ENCODE measurements around the gene EHMT1.
A peak's percentile ranks its signal among the peaks of the same experiment; 100 is the strongest.
"Not testable (repeated sequence)": the region's sequence is repeated elsewhere in the genome, so short reads cannot be mapped to it uniquely, and the experiment has no call there.

EHMT1 gene

GRCh38 chr9:137809726-137810450 lies 191.1 kb downstream of the EHMT1 start:
- not testable (repeated sequence) for DNase-seq (ENCODE audit: low read depth)

DNA sequence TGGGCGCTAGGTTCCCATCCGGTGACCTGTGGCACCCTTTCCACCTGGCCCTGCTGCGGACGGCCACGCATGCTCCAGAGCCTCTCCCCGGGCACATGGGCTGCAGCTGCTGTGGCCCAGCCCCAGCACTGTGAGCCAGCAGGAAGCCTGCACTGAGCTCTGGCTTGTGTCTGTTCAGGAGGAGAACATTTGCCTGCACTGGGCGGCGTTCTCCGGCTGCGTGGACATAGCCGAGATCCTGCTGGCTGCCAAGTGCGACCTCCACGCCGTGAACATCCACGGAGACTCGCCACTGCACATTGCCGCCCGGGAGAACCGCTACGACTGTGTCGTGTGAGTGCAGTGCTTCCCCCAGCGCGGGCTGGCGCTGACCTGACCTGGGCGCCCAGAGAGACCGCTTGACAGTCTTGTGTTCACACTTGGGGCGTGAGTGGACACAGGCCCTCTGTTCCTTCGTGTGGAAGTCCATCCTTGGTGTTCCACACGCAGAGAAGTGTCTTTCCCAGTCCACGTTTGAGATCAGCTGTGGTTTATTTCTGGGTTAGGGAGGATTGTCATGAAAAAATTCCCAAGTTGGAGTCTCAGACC lies 192.6 kb downstream of the EHMT1 start:
- DNase-seq (ENCODE audit: low read depth): no peak

GRCh38 chr9:137812356-137813023 lies 193.7 kb downstream of the EHMT1 start:
- no peak for DNase-seq (ENCODE audit: low read depth)

DNA sequence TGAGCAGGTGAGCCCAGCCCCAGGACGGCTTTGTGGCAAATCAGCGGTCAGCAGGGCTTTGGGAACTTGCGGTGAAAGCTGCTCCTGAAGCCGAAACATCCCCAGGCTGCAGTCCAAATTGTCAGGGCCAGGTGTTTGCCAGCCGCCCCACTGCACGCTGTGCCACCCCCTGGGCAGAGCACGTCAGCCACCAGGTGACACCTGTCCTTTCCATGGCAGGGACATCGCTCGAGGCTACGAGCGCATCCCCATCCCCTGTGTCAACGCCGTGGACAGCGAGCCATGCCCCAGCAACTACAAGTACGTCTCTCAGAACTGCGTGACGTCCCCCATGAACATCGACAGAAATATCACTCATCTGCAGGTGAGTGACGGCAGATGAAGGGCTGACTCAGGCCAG lies 194.4 kb downstream of the EHMT1 start:
- no peak for DNase-seq (ENCODE audit: low read depth)

GRCh38 chr9:137813651-137814415 lies 195.0 kb downstream of the EHMT1 start:
- no peak for DNase-seq (ENCODE audit: low read depth)

DNA sequence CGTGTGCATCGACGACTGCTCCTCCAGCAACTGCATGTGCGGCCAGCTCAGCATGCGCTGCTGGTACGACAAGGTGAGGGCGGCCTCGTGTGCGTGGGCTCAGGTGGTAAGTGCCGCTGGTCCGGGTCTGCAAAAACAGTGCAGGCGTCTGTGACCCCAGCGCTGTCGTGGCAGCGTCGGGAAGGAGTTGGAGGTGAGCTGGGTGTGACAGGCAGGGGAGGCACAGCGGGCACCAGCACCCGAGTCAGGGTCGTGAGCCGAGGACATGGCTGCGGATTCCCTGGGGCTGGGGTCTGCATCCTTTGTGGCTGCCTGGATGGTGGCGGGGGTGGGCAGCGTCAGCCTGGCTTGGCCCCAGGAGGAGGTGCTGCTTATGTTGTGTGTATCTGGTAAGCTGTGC lies 195.6 kb downstream of the EHMT1 start:
- no peak for DNase-seq (ENCODE audit: low read depth)

- no peak for DNase-seq (ENCODE audit: low read depth)
Measured at GRCh38 chr9:137814841-137815240, 196.0 kb downstream of the EHMT1 start.

DNA sequence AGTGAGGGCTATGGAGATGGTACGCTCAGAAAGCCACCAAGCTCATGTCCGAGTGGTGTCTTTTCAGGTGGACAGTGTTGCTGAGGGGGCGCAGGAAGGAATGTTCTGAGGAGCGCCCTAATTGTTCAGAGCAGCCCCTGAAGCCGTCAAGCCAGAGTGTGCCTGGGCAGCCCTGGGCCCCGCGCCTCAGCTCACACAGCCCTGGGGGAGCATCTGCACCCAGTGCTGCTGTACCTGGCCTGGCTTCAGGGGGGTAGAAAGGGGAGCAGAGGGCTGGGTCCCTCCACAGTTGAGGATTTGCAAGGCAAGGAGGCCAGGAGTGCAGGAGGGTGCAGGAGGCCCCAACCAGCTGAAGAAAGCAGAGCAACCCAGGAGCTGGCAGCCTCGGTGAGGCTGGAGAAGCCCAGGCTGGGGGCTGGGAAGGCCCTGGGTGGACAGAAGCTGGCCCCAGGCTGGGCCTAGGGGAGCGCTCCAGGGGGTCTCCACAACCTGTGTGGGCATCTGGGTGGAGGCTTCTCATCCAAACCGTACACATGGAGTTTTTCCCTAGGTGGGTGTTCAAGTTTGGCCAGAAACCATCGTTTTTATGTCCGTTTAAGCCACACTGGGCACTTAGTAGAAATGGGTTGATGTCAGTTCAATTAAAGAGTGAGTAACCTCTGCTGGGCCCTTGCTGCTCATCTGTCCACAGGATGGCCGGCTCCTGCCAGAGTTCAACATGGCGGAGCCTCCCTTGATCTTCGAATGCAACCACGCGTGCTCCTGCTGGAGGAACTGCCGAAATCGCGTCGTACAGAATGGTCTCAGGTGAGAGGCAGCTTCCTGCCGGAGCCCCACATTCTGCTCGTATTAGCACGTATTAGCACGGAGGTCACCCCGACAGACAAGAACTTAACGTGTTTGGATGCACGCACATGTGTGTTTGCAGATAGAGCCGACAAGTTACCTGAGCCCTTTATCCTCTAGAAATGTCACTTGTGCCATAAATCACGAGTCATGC lies 196.8 kb downstream of the EHMT1 start:
- no peak for DNase-seq (ENCODE audit: low read depth)

DNA sequence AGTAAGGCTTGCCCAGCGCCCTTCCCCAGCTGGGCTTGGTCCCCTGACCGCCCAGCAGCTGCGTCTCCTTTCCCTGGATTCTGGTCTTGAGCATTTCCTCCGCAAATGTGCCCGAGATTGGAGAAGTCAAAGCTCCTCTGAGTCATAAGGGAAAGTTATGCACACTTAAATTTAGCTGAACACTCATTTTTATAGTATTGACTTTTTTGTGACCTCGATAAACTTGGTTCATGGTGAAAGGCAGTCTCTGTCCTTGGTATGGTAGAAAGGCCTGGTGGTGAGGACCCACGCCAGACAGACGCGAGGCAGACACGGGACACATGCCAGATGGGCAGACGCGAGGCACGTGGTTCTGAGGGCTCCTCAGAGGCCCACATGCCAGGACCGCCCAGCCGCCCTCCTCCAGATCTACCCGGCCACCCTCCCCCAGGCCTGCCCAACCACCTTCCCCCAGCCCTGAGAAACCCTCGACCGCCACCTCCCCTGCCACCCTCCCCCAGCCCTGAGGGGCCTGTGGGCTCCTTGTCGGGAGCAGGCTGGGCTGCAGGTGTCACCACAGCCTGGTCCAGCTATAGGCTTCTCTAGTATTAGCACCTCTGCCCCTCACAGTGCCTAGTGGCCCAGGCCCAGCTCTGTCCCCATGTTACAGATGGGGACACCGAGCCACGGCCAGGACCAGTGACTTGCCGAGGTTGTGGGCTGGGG lies 197.9 kb downstream of the EHMT1 start:
- no peak for DNase-seq (ENCODE audit: low read depth)

DNA sequence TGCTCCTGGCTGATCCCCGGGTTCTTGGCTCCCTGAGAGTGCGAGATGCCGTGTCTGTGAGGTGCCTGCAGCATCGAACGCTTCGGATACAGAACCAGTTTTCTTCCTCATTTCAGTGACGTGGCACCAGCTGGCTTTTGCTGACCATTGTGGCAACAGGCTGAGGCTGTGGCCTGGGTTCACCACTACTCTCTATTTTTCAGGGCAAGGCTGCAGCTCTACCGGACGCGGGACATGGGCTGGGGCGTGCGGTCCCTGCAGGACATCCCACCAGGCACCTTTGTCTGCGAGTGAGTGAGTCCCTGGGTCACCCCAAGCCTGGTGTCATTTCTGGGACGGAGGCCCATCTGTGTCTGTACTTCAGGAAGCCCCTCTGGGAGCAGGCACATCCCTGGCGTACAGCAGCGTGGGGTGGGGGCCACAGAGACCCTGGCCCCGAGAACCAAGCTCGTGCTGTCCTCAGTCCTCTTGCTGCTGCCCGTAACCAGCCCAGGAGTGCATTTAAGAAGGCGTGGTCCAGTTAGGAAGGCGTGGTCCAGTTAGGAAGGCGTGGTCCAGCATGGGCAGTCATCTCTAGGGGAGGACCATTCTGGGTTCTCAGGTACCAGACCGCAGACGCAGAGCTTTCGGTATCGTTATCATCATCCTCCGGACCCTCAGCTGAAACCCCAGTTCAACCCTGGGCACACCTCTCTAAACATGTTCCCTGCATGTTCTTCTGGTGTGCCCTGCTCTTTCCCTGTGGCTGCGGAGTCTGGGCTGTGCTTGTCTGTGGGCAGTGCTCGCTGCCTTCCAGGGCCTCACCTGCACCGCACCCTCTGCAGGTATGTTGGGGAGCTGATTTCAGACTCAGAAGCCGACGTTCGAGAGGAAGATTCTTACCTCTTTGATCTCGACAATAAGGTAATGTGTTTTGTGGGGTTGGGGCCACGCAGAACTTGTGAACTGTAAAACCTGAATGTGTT lies 198.7 kb downstream of the EHMT1 start:
- no peak for DNase-seq (ENCODE audit: low read depth)

DNA sequence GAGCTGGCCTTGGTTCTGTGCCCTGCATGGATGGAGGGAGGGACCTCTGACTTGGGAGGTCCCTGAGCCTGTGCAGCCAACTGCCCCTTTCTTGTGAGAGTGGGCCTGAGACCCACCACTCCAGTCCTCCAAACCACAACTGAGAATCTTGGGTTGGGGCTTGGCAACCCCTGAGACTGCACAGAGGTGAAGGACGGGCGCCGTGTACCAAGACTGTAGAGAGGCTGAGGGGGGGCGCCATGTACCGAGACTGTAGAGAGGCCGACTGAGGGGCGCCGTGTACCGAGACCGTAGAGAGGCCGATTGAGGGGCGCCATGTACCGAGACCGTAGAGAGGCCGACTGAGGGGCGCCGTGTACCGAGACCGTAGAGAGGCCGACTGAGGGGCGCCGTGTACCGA lies 199.5 kb downstream of the EHMT1 start:
- no peak for DNase-seq (ENCODE audit: low read depth)

- DNase-seq (ENCODE audit: low read depth): no peak
Measured at GRCh38 chr9:137820161-137820855, 201.5 kb downstream of the EHMT1 start.

DNA sequence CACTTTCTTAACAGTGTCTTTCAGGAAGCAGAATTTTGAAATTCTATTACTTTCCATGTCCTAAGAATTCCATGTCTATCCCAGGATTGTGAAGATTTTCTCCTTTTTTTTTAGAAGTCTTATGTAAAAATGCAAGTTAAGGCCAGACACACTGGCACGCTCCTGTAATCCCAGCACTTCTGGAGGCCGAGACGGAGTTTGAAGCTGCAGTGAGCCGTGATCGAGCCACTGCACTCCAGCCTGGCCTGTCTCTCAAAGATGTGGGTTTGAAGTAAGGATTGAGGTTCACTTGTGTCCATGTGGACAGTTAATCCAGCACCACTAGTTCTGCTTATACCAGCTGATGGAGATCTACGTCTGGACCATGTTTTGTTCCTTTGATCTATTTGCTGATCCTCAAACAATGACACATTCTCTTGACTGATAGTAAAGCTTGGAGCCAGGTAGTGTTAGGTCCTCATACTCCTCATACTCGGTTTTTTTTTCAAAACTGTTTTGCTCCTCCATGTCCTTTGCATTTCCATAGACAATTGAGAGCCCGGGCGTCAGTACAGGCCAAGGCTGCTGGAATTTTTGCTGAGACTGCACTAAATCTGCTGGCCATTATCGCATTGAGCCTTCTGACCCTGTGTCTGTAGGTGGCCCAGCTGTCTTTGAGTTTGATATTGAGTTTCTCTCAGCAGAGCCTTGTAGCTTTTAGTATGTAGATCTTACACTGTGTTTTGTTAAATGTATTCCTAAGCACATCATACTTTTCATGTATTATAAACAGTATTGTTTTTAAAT lies 205.4 kb downstream of the EHMT1 start:
- DNase-seq (ENCODE audit: low read depth): no peak

GRCh38 chr9:137825324-137825989 lies 206.7 kb downstream of the EHMT1 start:
- no peak for DNase-seq (ENCODE audit: low read depth)

- DNase-seq (ENCODE audit: low read depth): no peak
Measured at GRCh38 chr9:137827908-137828526, 209.2 kb downstream of the EHMT1 start.

DNA sequence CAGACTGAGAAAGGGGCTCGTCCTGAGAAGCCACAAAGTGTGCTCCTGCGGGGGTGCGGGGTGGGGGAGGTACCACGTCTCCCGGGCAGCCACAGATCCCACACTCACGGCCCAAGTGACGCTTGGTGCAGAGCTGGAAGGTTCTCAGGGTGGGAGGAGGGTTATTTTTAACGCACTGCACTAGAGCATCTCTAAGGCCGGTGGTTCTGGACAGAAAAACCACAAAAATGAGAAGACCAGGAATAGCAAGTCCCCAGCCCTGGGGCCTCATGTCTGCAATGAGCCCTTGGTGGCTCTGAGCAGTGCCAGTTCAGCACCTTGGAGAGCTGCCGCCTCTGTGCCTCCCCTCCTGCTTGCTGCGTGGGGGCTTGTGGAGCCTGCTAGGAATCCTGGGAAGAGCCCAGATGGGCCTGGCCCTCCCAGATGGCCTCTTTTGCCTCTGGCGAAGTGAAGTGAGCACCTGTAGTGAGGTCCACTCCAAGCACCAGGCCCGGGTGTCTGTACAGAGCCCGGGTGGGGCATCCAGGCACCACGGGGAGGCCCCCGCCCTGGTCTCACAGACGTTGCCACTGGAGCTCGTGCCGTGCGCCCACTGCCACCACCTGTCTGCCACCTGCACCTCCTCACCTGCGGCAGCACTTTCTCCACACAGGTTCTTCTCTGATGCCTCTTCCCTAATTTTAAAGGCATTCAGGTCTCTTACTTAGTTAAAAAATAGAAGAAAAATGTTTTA lies 209.9 kb downstream of the EHMT1 start:
- DNase-seq (ENCODE audit: low read depth): peak; percentile 58
